ENCODE data around the gene CEMIP. TPM values are rescaled to one million over a fixed set of nuclear protein-coding genes. Genes with fewer than 3 reads are reported as not detected.

CEMIP gene
- total RNA-seq, 1 donor from 2014 or later = 9.9 TPM

GRCh38 chr15:80804970-80805495 is 25.9 kb downstream of the CEMIP start:
- ATAC-seq = no peak
- intact Hi-C loops (cut with DNase I) = no loop called here
- DNase-seq (ENCODE audit: low spot score) = no peak

DNA sequence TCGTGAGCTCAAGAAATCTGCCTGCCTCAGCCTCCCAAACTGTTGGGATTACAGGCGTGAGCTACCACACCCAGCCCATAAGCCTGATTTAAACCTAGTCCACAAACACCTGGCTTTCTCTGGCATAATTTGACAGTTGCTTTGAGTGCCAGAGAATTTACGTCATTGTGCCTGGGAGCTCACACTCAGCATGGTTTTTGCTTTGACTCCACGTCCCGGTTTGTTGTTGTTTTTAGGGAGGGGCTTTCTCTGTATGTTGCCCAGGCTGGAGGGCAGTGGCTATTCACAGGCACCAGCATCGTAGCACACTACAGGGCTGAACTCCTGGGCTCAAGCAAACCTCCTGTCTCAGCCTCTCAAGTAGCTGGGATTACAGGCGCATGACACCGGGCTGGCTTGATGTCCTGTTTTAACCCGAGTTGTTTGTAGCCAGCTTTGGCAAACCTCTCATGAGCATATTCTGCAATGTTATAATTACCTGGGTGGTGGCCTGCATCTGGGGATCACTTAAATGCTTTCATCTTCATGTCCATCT is 32.7 kb downstream of the CEMIP start:
- ATAC-seq (no peak), DNase-seq (ENCODE audit: low spot score) (no peak)
- intact Hi-C loops (cut with DNase I) = no loop called here

DNA sequence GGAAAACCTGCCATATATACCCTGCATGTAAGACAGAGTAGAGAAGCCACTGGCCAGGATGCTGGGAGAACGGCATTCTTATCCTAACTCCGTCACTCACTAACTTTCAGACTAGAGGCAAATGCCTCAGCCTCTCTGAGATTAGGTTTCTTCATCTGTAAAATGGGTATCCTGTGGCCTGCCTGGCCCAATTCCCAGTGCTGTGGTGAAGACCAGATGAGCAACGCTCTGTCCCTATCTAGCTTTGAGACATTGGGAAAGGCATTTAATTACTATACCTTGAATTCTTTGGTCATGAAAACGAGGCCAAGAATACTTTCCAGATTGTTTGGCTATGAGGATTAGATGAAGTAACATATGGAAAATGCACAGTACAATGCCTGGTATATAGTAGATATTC is 35.9 kb downstream of the CEMIP start:
- ATAC-seq = no peak
- no peak for DNase-seq (ENCODE audit: low spot score)
- intact Hi-C loops (cut with DNase I) = no loop called here

DNA sequence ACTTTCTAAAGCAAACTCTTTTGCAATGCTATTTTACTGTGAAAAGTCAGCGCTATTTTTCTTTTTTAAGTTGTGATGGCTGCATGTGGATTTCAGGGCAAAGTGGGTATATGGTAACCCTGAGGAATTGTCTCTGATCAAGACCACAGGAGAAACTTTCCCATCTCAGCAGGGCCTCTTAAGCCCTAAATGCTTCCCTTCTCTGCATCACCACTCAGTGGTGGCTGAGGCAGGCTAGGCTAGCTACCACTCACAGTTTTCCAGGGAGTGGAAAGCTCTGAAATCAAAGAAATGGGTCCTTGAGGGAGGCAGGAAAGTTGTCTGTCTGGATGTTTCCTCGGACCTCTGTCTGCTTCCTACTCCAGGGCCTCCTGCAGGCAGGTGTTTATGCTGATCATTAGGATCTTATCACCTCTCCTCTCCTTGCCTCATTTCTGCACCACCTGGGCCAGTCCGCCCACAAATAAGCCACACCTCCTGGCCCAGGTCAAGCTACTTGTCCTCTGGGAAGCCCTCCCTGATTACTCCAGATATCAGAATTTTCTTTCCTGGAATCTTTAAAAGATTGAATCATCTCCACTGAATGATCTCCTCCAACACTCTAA is 37.0 kb downstream of the CEMIP start:
- DNase-seq (ENCODE audit: low spot score) = no peak
- no peak for ATAC-seq
- intact Hi-C loops (cut with DNase I) = no loop called here

DNA sequence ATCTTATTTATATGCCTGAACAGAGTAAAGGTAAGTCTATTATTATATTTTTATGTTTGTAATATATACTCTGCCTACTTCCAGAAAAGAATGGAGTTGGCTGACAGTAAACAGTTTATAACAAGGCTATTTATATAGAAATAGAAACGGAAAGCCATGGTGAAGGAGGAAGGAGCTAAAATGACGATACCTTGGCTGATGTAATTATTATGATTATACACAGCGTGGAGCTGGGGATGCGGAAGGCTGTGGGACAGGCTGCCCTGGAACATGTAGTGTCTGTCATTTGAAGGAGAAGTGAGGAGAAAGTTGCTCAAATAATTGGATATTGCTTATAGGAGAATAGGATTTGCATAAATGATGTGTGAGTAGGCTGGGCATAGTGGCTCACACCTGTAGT is 37.8 kb downstream of the CEMIP start:
- DNase-seq (ENCODE audit: low spot score) = no peak
- intact Hi-C loops (cut with DNase I) = no loop called here

GRCh38 chr15:80817901-80818300 is 38.7 kb downstream of the CEMIP start:
- DNase-seq (ENCODE audit: low spot score) (no peak), ATAC-seq (no peak)
- intact Hi-C loops (cut with DNase I) = no loop called here

More for the DNA sequence above, 37.8 kb downstream of the CEMIP start:
- ATAC-seq = no peak

DNA sequence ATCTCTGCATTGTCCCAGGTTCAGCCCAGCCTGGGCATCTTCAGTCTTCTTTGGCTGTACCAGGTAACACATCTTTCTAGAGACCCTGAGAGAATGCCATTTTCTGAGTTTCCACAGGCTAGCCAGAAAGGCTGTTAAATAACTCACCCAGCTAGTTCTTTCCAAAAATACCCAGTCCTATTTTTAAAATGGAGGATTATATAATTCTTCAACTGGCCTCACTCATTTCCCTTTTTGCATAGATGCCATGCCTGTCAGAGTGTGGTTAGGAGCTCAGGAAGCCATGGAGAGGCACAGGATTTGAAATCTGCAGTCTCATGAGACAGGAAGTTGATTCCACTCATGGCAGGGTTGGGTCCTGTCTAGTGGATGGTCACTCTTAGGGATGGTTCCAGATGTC is 39.8 kb downstream of the CEMIP start:
- intact Hi-C loops (cut with DNase I) = no loop called here
- ATAC-seq = no peak
- no peak for DNase-seq (ENCODE audit: low spot score)

GRCh38 chr15:80820092-80820491 is 40.9 kb downstream of the CEMIP start:
- ATAC-seq (no peak), DNase-seq (ENCODE audit: low spot score) (no peak)
- intact Hi-C loops (cut with DNase I) = no loop called here

DNA sequence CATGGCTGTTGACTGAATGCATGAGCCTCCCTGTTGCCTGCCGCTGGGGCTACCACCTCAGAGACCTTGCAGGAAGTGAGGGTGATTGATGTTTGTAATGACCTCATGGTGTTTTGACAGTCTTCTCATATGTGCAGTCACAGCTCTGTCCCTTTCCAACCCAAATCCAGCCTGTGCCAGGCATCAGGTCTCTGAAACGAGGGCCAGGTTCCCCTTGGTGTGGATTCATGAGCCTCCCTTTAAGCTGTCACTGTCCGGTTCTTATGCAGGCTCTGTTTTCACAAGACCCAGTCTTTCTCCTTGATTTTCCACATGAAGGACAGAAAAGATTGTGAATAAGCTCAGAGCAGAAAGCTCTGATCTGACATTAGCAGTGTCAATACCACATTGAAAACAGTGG is 43.1 kb downstream of the CEMIP start:
- ATAC-seq (no peak), DNase-seq (ENCODE audit: low spot score) (no peak)
- intact Hi-C loops (cut with DNase I) = no loop called here

DNA sequence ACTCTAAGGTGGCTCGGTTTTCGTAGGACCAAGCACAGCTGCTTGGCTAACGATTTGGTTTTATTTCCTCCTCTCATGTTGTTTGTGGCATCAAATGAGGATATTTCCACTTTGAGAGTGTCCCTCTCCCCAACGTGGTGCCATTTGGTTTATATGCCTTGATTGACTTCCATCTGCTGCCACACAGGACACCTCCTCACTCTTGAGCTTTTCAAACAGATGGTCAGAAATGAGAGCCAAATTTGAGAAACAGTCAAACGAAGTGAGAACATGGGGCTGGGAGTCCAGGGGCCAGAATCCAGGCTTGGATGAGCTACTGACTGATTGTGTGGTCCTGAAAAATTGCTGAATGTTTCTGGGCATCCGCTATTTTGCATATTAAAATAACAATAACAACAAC is 43.5 kb downstream of the CEMIP start:
- DNase-seq (ENCODE audit: low spot score) (no peak), ATAC-seq (no peak)
- intact Hi-C loops (cut with DNase I) = no loop called here

GRCh38 chr15:80823120-80823519 is 44.0 kb downstream of the CEMIP start:
- ATAC-seq = no peak
- intact Hi-C loops (cut with DNase I) = no loop called here
- DNase-seq (ENCODE audit: low spot score) = no peak

GRCh38 chr15:80823995-80824394 is 44.8 kb downstream of the CEMIP start:
- intact Hi-C loops (cut with DNase I) = no loop called here
- no peak for ATAC-seq
- DNase-seq (ENCODE audit: low spot score) = no peak

- ATAC-seq (peak; percentile 90), DNase-seq (ENCODE audit: low spot score) (no peak)
- intact Hi-C loops (cut with DNase I) = no loop called here
Measured at GRCh38 chr15:80825361-80826030, 46.3 kb downstream of the CEMIP start.

- DNase-seq (ENCODE audit: low spot score) = no peak
- intact Hi-C loops (cut with DNase I) = no loop called here
- ATAC-seq = no peak
Measured at GRCh38 chr15:80828796-80829195, 49.6 kb downstream of the CEMIP start.

GRCh38 chr15:80830677-80831076 is 51.5 kb downstream of the CEMIP start:
- no peak for ATAC-seq
- intact Hi-C loops (cut with DNase I) = no loop called here
- no peak for DNase-seq (ENCODE audit: low spot score)

DNA sequence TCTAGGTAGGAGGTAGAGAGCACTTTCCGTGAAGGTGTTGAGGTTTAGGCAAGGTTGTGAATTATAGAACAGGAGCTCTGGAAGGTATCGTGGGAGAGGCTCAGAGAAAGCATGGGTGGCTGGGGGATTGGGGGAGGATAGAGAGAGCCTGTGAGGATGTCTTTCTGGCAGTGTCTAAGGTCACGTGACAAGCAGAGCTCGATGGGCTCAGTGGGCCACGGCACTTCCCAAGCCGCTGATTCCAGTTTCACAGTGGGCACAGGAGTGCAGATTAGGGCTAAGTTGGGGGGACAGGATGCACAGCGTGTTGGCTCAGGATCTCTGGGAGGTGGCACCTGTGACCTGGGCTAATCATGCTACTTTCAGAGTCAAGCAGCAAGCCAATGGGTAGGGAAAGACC is 52.0 kb downstream of the CEMIP start:
- DNase-seq (ENCODE audit: low spot score) = no peak
- intact Hi-C loops (cut with DNase I) = no loop called here

GRCh38 chr15:80831606-80832224 is 52.5 kb downstream of the CEMIP start:
- ATAC-seq (no peak), DNase-seq (ENCODE audit: low spot score) (no peak)
- intact Hi-C loops (cut with DNase I) = no loop called here

More for the DNA sequence above, 52.0 kb downstream of the CEMIP start:
- ATAC-seq = no peak

DNA sequence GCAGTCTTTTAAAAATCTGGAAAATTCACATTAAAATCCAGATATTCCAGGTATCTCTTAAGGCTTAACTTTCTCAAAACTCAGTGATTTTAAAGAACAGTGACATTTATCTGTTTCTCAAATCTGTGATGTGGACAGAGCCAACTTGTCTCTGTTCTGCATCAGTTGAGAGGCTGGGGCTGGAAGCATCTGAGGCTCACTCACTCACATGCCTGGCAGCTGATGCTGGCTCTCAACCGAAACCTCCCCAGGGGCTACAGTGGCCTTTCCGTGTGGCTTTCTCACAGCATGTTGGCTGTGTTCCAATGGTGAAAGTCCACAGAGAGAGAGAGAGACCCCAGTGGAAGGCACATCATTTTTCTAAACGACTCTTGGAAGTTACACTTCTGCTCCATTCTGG is 53.5 kb downstream of the CEMIP start:
- DNase-seq (ENCODE audit: low spot score) = no peak
- intact Hi-C loops (cut with DNase I) = no loop called here
- no peak for ATAC-seq

- ATAC-seq = no peak
- intact Hi-C loops (cut with DNase I) = no loop called here
- DNase-seq (ENCODE audit: low spot score) = no peak
Measured at GRCh38 chr15:80834402-80834801, 55.2 kb downstream of the CEMIP start.

- intact Hi-C loops (cut with DNase I) = no loop called here
- DNase-seq (ENCODE audit: low spot score) (no peak), ATAC-seq (no peak)
Measured at GRCh38 chr15:80834906-80835305, 55.7 kb downstream of the CEMIP start.
